OCI-LY7 (cell line): ENCODE data around the gene SLC12A8. TPM values are rescaled to one million over a fixed set of nuclear protein-coding genes. Genes with fewer than 3 reads are reported as not detected.

ENCODE experiments used
- BruUV-seq: library from RNA; stranded (reverse); fragments of 400-500 nt; replicated peaks from 2 replicates; lab custom pipeline; 2021; lab: Mats Ljungman, UMichigan
- CTCF ChIA-PET: fragments of 300-600 bp; sonication (Branson Sonifier 250); formaldehyde crosslinking; loops from one replicate; lab custom pipeline; 2022; ENCODE audit warnings: antibody characterized with exemption; ENCODE audit not compliant: unreplicated experiment; lab: Charles Lee
- POLR2A ChIA-PET: fragments of 300-600 bp; sonication (Branson Sonifier 250); formaldehyde crosslinking; loops from one replicate; lab custom pipeline; 2022; ENCODE audit warnings: antibody characterized with exemption; lab: Charles Lee
- DNase-seq: peaks from one replicate; pipeline ENCODE4 v3.0.0-alpha.2; 2015; ENCODE audit warnings: low spot score
- H2AFZ ChIP-seq: fragments of 200-600 bp; sonication (generic), shearing (Covaris generic); 2 replicates; pipeline ENCODE4 v1.6.1; 2014; ENCODE audit warnings: mild to moderate bottlenecking, antibody characterized with exemption, low read length, moderate library complexity
- H3K27ac ChIP-seq: fragments of 200-600 bp; sonication (generic); 2 replicates; pipeline ENCODE4 v1.5.1; 2014; ENCODE audit warnings: mixed run types, low read depth, mild to moderate bottlenecking, moderate library complexity, low read length, inconsistent platforms; ENCODE audit not compliant: poor library complexity, severe bottlenecking
- H3K36me3 ChIP-seq: fragments of 200-600 bp; sonication (generic); 2 replicates; pipeline ENCODE4 v1.6.1; 2014; ENCODE audit warnings: mild to moderate bottlenecking, antibody characterized with exemption, low read length, moderate library complexity, mixed read lengths; ENCODE audit not compliant: insufficient read depth
- H3K4me1 ChIP-seq: fragments of 200-600 bp; sonication (generic); 2 replicates; pipeline ENCODE4 v1.5.1; 2014; ENCODE audit warnings: mild to moderate bottlenecking, low read length; ENCODE audit not compliant: insufficient read depth, poor library complexity, severe bottlenecking
- H3K4me2 ChIP-seq: fragments of 200-600 bp; sonication (generic); 2 replicates; pipeline ENCODE4 v1.6.1; 2014; ENCODE audit warnings: mild to moderate bottlenecking, low read length
- H3K4me3 ChIP-seq: fragments of 200-600 bp; sonication (generic); 2 replicates; pipeline ENCODE4 v1.5.1; 2014; ENCODE audit warnings: mild to moderate bottlenecking, low read depth, low read length; ENCODE audit not compliant: poor library complexity, severe bottlenecking
- H3K79me2 ChIP-seq: fragments of 200-600 bp; sonication (generic); 2 replicates; pipeline ENCODE4 v1.6.1; 2016; ENCODE audit warnings: low read depth, mild to moderate bottlenecking, low read length, moderate library complexity, mixed read lengths; ENCODE audit not compliant: insufficient read depth
- H3K9me2 ChIP-seq: fragments of 200-600 bp; sonication (generic); 2 replicates; pipeline ENCODE4 v1.6.1; 2016; ENCODE audit warnings: mild to moderate bottlenecking, low read length, mixed read lengths; ENCODE audit not compliant: insufficient read depth
- H3K9me3 ChIP-seq: fragments of 200-600 bp; sonication (generic); 2 replicates; pipeline ENCODE4 v1.6.1; 2014; ENCODE audit warnings: mild to moderate bottlenecking, mixed run types, low read length, mixed read lengths
- H4K20me1 ChIP-seq: fragments of 200-600 bp; sonication (generic); 2 replicates; pipeline ENCODE4 v1.6.1; 2014; ENCODE audit warnings: mild to moderate bottlenecking, antibody characterized with exemption, low read length, moderate library complexity, mixed read lengths; ENCODE audit not compliant: insufficient read depth
- EZH2phosphoT487 ChIP-seq: fragments of 200-600 bp; sonication (generic); IDR thresholded peaks from 2 replicates; pipeline ENCODE4 v1.6.1; 2018; ENCODE audit warnings: low read depth, borderline replicate concordance, mild to moderate bottlenecking, mixed run types, antibody characterized with exemption, low read length, moderate library complexity, mixed read lengths
- intact Hi-C: fragments of 100-400 bp; cut with micrococcal nuclease; formaldehyde crosslinking; loops from one replicate; pipeline ENCODE4 v1.10.0; 2022; ENCODE audit not compliant: unreplicated experiment
- total RNA-seq, 2 experiments: library from RNA; depleted of rRNA in 1 of 2; stranded (reverse); fragments of >200 nt in 1 of 2; shearing (Covaris generic) in 1 of 2; gene quantifications; 2 replicates each; pipeline ENCODE4 v1.2.3, GENCODE V29; 2014 to 2022
- TF ChIP-seq, protein P1 (sequence below): fragments of 200-600 bp; sonication (generic); conservative IDR thresholded peaks from 2 replicates; pipeline ENCODE4 v1.5.1; 2014; ENCODE audit warnings: mild to moderate bottlenecking, antibody characterized with exemption, low read length, moderate library complexity, mixed read lengths

Gene SLC12A8
- total RNA-seq, 2 experiments from 2014 or later = 0.84 to 1.0 TPM

DNA sequence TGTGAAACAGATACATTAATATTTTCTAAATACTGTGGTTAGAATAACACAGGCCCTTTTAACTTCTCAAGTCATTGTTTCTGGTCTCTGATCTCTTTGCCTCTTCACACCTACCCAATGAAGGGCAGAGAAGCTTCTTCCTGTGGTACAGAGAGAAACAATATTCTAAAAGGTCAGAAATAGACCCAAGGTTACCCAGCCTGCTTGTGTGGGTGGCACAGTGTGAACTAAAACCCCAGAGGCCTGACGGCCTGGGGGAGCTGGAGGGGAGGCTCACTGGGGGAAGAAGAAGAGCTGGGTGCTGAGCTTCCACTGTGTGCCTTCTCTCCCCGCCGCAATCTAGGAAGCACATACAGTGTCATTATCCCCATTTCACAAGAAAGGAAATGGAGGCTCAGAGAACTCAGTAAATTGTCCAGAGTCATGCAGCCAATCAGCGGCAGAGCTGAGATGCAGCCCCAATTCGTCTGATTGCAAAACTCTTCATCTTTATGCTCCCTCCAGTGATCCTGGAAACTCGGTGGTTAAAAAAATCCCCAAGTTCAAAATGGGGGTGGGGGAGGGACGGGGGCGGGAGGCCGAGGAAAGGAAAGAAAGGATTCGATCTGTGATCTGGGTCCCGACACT lies 92.7 kb downstream of the SLC12A8 start:
- H3K4me2 ChIP-seq = no peak overlapping the region
- TF ChIP-seq, protein P1, sequence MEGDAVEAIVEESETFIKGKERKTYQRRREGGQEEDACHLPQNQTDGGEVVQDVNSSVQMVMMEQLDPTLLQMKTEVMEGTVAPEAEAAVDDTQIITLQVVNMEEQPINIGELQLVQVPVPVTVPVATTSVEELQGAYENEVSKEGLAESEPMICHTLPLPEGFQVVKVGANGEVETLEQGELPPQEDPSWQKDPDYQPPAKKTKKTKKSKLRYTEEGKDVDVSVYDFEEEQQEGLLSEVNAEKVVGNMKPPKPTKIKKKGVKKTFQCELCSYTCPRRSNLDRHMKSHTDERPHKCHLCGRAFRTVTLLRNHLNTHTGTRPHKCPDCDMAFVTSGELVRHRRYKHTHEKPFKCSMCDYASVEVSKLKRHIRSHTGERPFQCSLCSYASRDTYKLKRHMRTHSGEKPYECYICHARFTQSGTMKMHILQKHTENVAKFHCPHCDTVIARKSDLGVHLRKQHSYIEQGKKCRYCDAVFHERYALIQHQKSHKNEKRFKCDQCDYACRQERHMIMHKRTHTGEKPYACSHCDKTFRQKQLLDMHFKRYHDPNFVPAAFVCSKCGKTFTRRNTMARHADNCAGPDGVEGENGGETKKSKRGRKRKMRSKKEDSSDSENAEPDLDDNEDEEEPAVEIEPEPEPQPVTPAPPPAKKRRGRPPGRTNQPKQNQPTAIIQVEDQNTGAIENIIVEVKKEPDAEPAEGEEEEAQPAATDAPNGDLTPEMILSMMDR = no peak
- TF ChIP-seq EZH2phosphoT487 = no peak
- no TSS peak for BruUV-seq
- CTCF ChIA-PET = no interaction called here
- H3K9me2 ChIP-seq = no peaks in the 10 kb centered on the region
- no peaks in the 10 kb centered on the region for H3K9me3 ChIP-seq
- H2AFZ ChIP-seq = no peak overlapping the region
- no peaks in the 10 kb centered on the region for H3K4me1 ChIP-seq
- POLR2A ChIA-PET = interaction anchor here (0.6 to 0.9 kb wide), 2 partner anchors 27 to 544 kb away, joined by 3 to 4 read pairs; no protein-coding TSS in a partner anchor
- intact Hi-C loops = no loop called here
- H3K4me3 ChIP-seq = no peak overlapping the region
- DNase-seq = no peak
- H3K27ac ChIP-seq = no peak overlapping the region
- H3K36me3 ChIP-seq = no peaks in the 10 kb centered on the region
- H4K20me1 ChIP-seq = no peaks in the 10 kb centered on the region
- no peaks in the 10 kb centered on the region for H3K79me2 ChIP-seq

DNA sequence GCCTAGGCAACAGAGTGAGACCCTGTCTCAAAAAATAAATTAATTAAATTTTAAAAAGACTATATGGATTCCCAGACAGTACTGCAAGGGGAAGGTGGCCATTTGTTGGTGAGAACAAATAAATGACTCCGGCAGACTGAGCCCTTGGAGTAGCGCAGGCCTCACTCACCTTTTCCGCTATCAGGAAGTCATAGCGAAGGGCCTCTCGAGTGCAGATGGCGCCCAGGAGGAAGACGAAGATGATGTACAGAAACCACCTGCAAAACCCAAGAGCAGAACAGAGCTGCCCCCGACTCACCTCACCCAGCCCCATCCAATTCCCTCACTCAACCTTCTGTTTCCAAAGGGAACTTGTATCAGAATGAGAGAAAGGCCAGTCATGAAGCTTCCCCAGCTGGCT lies 93.9 kb downstream of the SLC12A8 start:
- no peak overlapping the region for H3K27ac ChIP-seq
- no peaks in the 10 kb centered on the region for H3K4me1 ChIP-seq
- H3K4me2 ChIP-seq = no peak overlapping the region
- no TSS peak for BruUV-seq
- no peaks in the 10 kb centered on the region for H3K79me2 ChIP-seq
- no peak for DNase-seq
- intact Hi-C loops = no loop called here
- H3K36me3 ChIP-seq = no peaks in the 10 kb centered on the region
- POLR2A ChIA-PET = interaction anchor here (0.6 kb wide), 1 partner anchor 411 kb away, joined by 5 read pairs; no protein-coding TSS in a partner anchor
- TF ChIP-seq, protein P1 = no peak
- TF ChIP-seq EZH2phosphoT487 = no peak
- H3K9me3 ChIP-seq = no peaks in the 10 kb centered on the region
- no peaks in the 10 kb centered on the region for H3K9me2 ChIP-seq
- CTCF ChIA-PET = no interaction called here
- no peaks in the 10 kb centered on the region for H4K20me1 ChIP-seq
- H2AFZ ChIP-seq = no peak overlapping the region
- no peak overlapping the region for H3K4me3 ChIP-seq

DNA sequence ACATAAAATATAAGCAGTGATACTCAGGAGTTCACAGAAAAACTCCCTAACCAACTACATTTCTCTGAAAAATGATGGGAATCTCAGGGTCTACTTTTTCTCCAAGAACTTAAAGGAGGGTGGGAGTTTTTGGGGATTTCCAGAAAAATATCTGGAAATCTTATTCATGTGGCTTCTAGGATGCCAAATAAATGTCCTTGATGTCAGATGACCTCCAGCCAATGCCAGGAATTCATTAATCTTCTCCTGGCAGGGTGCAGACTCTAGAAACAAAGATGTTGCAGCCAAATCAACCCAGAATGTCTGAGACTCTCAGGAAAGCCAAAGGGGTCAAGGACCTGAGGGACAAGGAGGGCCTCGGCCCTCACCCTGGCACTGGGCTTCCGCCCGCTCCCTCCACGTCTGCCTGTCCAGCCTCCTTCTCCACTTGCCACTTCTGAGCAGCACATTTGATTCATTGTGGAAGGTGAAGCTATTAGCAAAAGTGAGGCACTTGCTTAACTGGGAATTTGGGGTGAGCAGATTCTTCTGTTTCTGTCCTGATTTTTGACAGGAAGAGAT lies 94.8 kb downstream of the SLC12A8 start:
- DNase-seq = no peak
- Histone ChIP-seq H3K9me3 (no peaks in the 10 kb centered on the region), H2AFZ (no peak overlapping the region), H3K4me3 (no peak overlapping the region), H4K20me1 (no peaks in the 10 kb centered on the region), H3K9me2 (no peaks in the 10 kb centered on the region), H3K27ac (no peak overlapping the region), H3K79me2 (no peaks in the 10 kb centered on the region), H3K36me3 (no peaks in the 10 kb centered on the region), H3K4me1 (no peaks in the 10 kb centered on the region), H3K4me2 (no peak overlapping the region)
- POLR2A ChIA-PET = interaction anchor here (0.9 kb wide), 1 partner anchor 97 kb away, joined by 3 read pairs; no protein-coding TSS in a partner anchor
- CTCF ChIA-PET = no interaction called here
- intact Hi-C loops = no loop called here
- TF ChIP-seq EZH2phosphoT487 = no peak
- TF ChIP-seq, protein P1 = no peak
- BruUV-seq = no TSS peak
